ENCODE data around the gene TNNT2.

GRCh38 chr1:201332021-201332420 lies 45.5 kb downstream of the TNNT2 start:
- TF ChIP-seq CTCF (IDR thresholded peaks at IDR 0.05; ENCODE audit: low read depth, low read length, missing input control) (no peak), REST (IDR thresholded peaks at IDR 0.05) (no peak), SP1 (IDR thresholded peaks at IDR 0.05) (no peak), MAX (IDR thresholded peaks at IDR 0.05) (no peak), RXRA (IDR thresholded peaks at IDR 0.05) (no peak), JUND (IDR thresholded peaks at IDR 0.05) (no peak), TAF1 (conservative IDR thresholded peaks at IDR 0.05) (no peak), GABPA (IDR thresholded peaks at IDR 0.05 in 1 of 2, conservative IDR thresholded peaks at IDR 0.05 in 1 of 2) (no peak), YY1 (IDR thresholded peaks at IDR 0.05) (no peak)
